Cardiac septum (tissue), 1 donor: ENCODE measurements around the gene NFATC1. TPM values are rescaled to one million over a fixed set of nuclear protein-coding genes. Genes with fewer than 3 reads are reported as not detected.
A peak's percentile ranks its signal among the peaks of the same experiment; 100 is the strongest.
"Not testable (repeated sequence)": the region's sequence is repeated elsewhere in the genome, so short reads cannot be mapped to it uniquely, and the experiment has no call there.

Experiments used
- DNase-seq: peaks from one replicate; pipeline ENCODE4 v3.0.0-alpha.2; 2020; ENCODE audit warnings: low spot score
- intact Hi-C: fragments of 100-400 bp; cut with DNase I; formaldehyde crosslinking; loops from one replicate; pipeline ENCODE4 v1.14.0; 2022
- total RNA-seq: library from RNA; stranded (reverse); fragmentation: NEBNext Ultra II Directional; extraction: Animal tissue kit (Norgen Biotek cat#: 25700); gene quantifications from one replicate; pipeline ENCODE4 v1.2.1, GENCODE V29; 2021
- donor health status: DM: no; HTN: no; CAD: no.

Gene NFATC1
- total RNA-seq, 1 donor from 2014 or later = 16.4 TPM

GRCh38 chr18:79491081-79491551 is 95.4 kb downstream of the NFATC1 start:
- DNase-seq = peak; percentile 49
- intact Hi-C loops = no loop called here

- peak; percentile 50 for DNase-seq
- intact Hi-C loops = no loop called here
Observed at GRCh38 chr18:79493211-79493800, 97.6 kb downstream of the NFATC1 start.

- intact Hi-C loops = no loop called here
- peak; percentile 41 for DNase-seq
Observed at GRCh38 chr18:79493801-79494211, 98.1 kb downstream of the NFATC1 start.

GRCh38 chr18:79494936-79495335 is 99.2 kb downstream of the NFATC1 start:
- peak; percentile 59 for DNase-seq
- intact Hi-C loops = no loop called here

GRCh38 chr18:79495591-79496071 is 99.9 kb downstream of the NFATC1 start:
- DNase-seq = peak; percentile 36
- intact Hi-C loops = no loop called here

- intact Hi-C loops = no loop called here
- peak; percentile 70 for DNase-seq
Observed at GRCh38 chr18:79496237-79496977, 100.7 kb downstream of the NFATC1 start.

GRCh38 chr18:79496978-79497637 is 101.4 kb downstream of the NFATC1 start:
- peak; percentile 63 for DNase-seq
- intact Hi-C loops = no loop called here

GRCh38 chr18:79497638-79498081 is 101.9 kb downstream of the NFATC1 start:
- intact Hi-C loops = no loop called here
- DNase-seq = peak; percentile 47

GRCh38 chr18:79498662-79499061 is 102.9 kb downstream of the NFATC1 start:
- DNase-seq = peak; percentile 9
- intact Hi-C loops = no loop called here

- DNase-seq = no peak
- intact Hi-C loops = no loop called here
Observed at GRCh38 chr18:79501006-79501405, 105.3 kb downstream of the NFATC1 start.

- DNase-seq = no peak
- intact Hi-C loops = no loop called here
Observed at GRCh38 chr18:79502782-79503181, 107.1 kb downstream of the NFATC1 start.

GRCh38 chr18:79503406-79503805 is 107.7 kb downstream of the NFATC1 start:
- intact Hi-C loops = no loop called here
- DNase-seq = peak; percentile 61

- intact Hi-C loops = no loop called here
- peak; percentile 24 for DNase-seq
Observed at GRCh38 chr18:79504034-79504433, 108.3 kb downstream of the NFATC1 start.

GRCh38 chr18:79504495-79504894 is 108.8 kb downstream of the NFATC1 start:
- intact Hi-C loops = not testable (repeated sequence)
- DNase-seq = peak; percentile 41

GRCh38 chr18:79505465-79505864 is 109.7 kb downstream of the NFATC1 start:
- peak; percentile 1 for DNase-seq
- intact Hi-C loops = not testable (repeated sequence)

GRCh38 chr18:79506191-79507075 is 110.7 kb downstream of the NFATC1 start:
- peak; percentile 65 for DNase-seq
- intact Hi-C loops = loop anchor here (1.0 to 2.0 kb wide), 3 partner anchors 20 to 83 kb away; no protein-coding TSS in a partner anchor

GRCh38 chr18:79507076-79507545 is 111.4 kb downstream of the NFATC1 start:
- DNase-seq = peak; percentile 90
- intact Hi-C loops = loop anchor here (1.0 to 2.0 kb wide), 3 partner anchors 20 to 82 kb away; no protein-coding TSS in a partner anchor

GRCh38 chr18:79507546-79508480 is 112.1 kb downstream of the NFATC1 start:
- intact Hi-C loops = loop anchor here (1.0 to 2.0 kb wide), 4 partner anchors 19 to 111 kb away; no protein-coding TSS in a partner anchor
- DNase-seq = peak; percentile 91
